GM21576 (cell line): ENCODE measurements around the gene SLC9A9.

ENCODE experiments used
- ATAC-seq: cut with Tn5 transposase; IDR thresholded peaks from one replicate; pipeline ENCODE4 v1.9.1; 2021; ENCODE audit warnings: mild to moderate bottlenecking, moderate library complexity; ENCODE audit not compliant: unreplicated experiment

Gene SLC9A9

GRCh38 chr3:143763564-143764162 lies 84.6 kb downstream of the SLC9A9 start:
- no peak for ATAC-seq

GRCh38 chr3:143757691-143758090 lies 90.6 kb downstream of the SLC9A9 start:
- ATAC-seq, result no peak

GRCh38 chr3:143755978-143756377 lies 92.3 kb downstream of the SLC9A9 start:
- ATAC-seq, result no peak

- ATAC-seq, result no peak
Measured at GRCh38 chr3:143754090-143754489, 94.2 kb downstream of the SLC9A9 start.

- ATAC-seq, result no peak
Measured at GRCh38 chr3:143753456-143753855, 94.8 kb downstream of the SLC9A9 start.

GRCh38 chr3:143753006-143753405 lies 95.3 kb downstream of the SLC9A9 start:
- no peak for ATAC-seq

- ATAC-seq, result peak; percentile 86
Measured at GRCh38 chr3:143751643-143752178, 96.6 kb downstream of the SLC9A9 start.

GRCh38 chr3:143750841-143751240 lies 97.4 kb downstream of the SLC9A9 start:
- no peak for ATAC-seq

GRCh38 chr3:143749926-143750325 lies 98.3 kb downstream of the SLC9A9 start:
- ATAC-seq, result no peak

- ATAC-seq, result no peak
Measured at GRCh38 chr3:143737065-143737464, 111.2 kb downstream of the SLC9A9 start.

- ATAC-seq, result no peak
Measured at GRCh38 chr3:143736205-143736997, 111.9 kb downstream of the SLC9A9 start.

- ATAC-seq, result no peak
Measured at GRCh38 chr3:143731776-143732175, 116.5 kb downstream of the SLC9A9 start.

- no peak for ATAC-seq
Measured at GRCh38 chr3:143731320-143731719, 116.9 kb downstream of the SLC9A9 start.

GRCh38 chr3:143727391-143727790 lies 120.9 kb downstream of the SLC9A9 start:
- no peak for ATAC-seq

GRCh38 chr3:143726727-143727126 lies 121.5 kb downstream of the SLC9A9 start:
- ATAC-seq, result no peak

- ATAC-seq, result no peak
Measured at GRCh38 chr3:143720381-143720780, 127.9 kb downstream of the SLC9A9 start.

GRCh38 chr3:143718463-143718862 lies 129.8 kb downstream of the SLC9A9 start:
- no peak for ATAC-seq

GRCh38 chr3:143716731-143717130 lies 131.5 kb downstream of the SLC9A9 start:
- no peak for ATAC-seq

- ATAC-seq, result no peak
Measured at GRCh38 chr3:143712522-143712921, 135.7 kb downstream of the SLC9A9 start.

- ATAC-seq, result no peak
Measured at GRCh38 chr3:143707848-143708247, 140.4 kb downstream of the SLC9A9 start.

GRCh38 chr3:143700431-143700975 lies 147.8 kb downstream of the SLC9A9 start:
- no peak for ATAC-seq

GRCh38 chr3:143699424-143699823 lies 148.8 kb downstream of the SLC9A9 start:
- ATAC-seq, result no peak
